GM12872 (cell line): Measurements from ENCODE around the gene SEC22C.
A peak's percentile ranks its signal among the peaks of the same experiment; 100 is the strongest.

ENCODE experiments used
- CTCF ChIP-seq: IDR thresholded peaks from 3 replicates; pipeline ENCODE4 v1.5.1; 2011; ENCODE audit warnings: low read depth, mild to moderate bottlenecking, low read length, moderate library complexity; ENCODE audit not compliant: insufficient read depth

Gene SEC22C

DNA sequence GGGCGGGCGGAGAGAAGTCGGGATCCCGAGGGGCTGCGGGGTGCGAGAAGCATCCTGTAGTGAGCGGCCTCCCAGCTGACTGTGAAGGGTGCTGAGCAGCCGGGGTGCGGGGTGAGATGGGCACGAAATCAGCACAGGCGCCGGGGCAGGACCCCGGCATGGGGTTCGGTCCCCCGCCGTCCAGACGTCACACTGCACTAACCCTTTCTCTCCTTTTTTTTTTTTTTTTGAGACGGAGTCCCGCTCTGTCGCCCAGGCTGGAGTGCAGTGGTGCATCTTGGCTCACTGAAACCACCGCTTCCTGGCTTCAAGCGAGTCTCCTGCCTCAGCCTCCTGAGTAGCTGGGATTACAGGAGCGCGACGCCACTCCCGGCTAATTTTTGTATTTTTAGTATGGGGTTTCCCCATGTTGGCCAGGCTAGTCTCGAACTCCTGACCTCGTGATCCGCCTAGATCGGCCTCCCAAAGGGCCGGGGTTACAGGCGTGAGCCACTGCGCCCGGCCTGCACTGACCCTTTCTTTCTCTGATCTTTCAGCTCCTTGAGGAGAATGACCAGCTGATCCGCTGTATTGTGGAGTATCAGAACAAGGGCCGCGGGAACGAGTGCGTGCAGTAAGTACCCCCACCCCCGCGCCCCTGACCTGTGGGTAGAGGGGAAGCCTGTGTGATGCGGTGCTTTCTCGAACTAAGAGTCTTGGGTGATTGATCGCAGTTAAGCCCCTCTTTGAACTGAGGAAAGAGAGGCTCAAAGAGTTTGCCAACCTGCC, 9.4 kb upstream of the SEC22C start:
- TF ChIP-seq CTCF = no peak

DNA sequence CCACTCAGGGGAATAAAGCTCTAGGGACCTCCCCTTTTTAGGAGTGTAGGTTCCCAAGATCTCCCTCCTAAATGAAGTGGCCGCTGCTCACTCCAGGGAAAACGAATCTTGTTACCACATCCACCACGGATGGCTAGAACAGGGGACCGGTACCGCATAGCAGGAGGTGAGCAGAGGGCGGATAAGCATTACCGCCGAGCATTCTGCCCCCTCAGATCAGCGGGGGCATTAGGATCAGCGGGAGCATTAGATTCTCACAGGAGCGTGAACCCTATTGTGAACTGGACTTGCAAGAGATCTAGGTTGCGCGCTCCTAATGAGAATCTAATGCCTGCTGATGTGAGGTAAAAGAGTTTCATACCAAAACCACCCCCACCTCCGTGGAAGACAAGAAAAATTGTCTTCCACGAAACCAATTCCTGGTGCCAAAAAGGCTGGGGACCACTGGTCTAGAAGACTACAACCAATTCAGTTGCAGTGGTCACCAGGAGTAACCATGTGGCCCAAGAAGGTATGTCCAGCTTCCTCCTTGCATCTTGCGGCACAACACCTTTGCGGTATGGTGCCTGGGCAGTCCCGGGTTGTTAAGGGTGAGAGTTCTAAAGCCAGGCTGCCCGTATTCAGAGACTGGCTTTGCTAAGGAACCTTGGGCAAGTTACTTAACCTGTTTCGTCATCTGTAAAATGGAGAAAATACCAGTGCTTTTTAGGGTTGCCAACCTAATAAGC, 7.8 kb upstream of the SEC22C start:
- TF ChIP-seq CTCF = no peak

DNA sequence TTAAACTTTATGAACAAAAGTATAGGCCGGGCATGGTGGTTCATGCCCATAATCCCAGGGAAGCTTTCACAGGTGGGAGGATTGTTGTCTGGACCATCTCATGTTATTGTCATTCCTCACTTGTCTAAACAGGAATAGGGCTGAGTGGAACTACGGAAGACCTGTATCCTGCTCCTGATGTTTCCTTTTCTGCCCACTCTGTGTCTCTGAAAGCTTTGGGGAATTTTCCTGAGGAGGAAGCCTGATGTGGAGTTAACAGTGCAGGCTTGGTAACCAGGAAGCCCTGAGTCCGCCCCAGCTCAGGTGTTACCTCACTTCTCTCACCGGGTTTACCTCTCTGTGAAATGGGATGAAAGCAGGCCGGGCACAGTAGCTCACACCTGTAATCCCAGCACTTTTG, 6.9 kb upstream of the SEC22C start:
- no peak for TF ChIP-seq CTCF

GRCh38 chr3:42582474-42583070, 805 bp upstream of the SEC22C start:
- peak; percentile 46; the same call in 2 of the 3 replicates for TF ChIP-seq CTCF

GRCh38 chr3:42581400-42581708, 413 bp downstream of the SEC22C start:
- TF ChIP-seq CTCF = no peak

DNA sequence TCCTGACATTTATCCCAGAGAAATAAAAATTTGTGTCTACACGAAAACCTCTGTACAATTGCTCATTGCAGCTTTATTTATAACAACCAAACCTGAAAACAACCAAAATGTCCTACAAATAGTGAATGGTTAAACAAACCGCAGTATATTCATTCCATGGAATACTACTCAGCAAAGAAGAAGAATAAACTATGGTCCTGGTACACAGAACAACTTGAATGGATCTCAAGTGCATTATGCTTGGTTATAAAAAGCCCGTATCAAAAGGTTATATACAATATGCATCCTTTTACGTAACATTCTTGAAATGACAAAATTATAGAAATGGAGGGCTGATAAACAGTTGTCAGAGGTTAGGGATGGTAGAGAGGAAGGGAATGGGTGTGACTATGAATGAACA, 3.7 kb downstream of the SEC22C start:
- no peak for TF ChIP-seq CTCF

DNA sequence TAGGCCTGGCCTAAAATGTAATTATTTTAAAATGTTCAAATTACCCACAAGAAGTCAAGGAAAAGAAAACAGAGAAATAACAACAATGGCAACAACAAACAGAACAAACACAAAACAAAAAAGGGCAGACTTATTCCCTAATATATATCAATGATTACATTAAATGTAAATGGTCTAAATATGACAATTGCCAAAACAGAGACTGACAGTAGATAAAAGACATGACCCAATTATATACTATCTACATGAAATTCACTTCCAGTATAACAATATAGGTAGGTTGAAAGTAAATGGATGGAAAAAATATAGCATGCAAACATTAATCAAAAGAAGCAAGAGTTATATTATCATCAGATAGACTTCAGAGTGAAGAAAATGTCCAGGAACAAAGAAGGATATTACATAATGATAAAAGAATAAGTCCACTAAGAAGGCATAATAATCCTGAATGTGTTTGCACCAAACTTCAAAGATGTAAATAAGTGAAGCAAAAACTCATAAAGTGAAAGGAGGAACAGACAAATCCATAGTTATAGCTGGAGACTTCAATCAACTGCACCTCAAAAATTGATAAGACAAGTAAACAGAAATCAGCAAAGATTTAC, 6.5 kb downstream of the SEC22C start:
- TF ChIP-seq CTCF = no peak
